Measurements from ENCODE around the gene GIMAP2.

The GIMAP2 gene

DNA sequence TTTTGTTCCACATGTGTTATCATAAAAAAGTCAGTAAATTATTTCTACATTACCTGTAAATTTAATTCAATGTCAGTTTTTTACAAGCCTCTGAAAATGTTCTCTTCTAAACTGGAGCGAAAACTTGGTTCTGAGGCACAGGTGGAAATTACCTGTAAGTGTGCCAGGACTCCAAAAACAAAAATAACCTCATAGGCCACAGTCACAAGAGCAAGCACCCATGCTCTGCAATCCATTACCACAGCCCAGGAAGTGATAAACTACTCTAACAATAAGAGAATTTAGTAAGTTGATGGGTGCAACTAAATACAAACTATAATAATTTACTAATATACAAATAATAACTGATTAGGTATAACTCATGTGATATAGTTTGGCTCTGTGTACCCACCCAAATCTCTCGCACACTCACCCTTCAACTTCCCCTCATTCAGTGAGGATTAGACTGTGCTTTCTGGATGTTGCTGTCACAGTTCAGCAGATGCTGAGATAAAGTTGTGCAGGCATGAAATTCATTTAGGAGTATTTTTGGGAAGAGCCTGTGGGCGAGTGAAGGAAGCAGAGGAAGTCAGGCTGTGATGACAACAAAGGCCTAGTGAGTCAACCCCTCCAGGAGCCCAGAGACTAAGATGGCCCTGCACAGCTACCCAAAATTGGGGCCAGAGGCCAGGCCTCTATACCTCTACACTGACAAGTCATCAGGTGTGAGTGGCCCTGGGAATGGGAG is 37.0 kb upstream of the GIMAP2 start:
- TF ChIP-seq TCF12 (IDR thresholded peaks at IDR 0.05; ENCODE audit: low read depth) = no peak
- no peak for TF ChIP-seq NFIC (IDR thresholded peaks at IDR 0.05)
- TF ChIP-seq TAF1 (IDR thresholded peaks at IDR 0.05; ENCODE audit: low read depth) = no peak
- no peak for TF ChIP-seq TEAD4 (IDR thresholded peaks at IDR 0.05)
- TF ChIP-seq EGR1 (IDR thresholded peaks at IDR 0.05) = no peak
- TF ChIP-seq YY1 (IDR thresholded peaks at IDR 0.05; ENCODE audit: low read depth) = no peak
- TF ChIP-seq ZBTB7A (IDR thresholded peaks at IDR 0.05; ENCODE audit: low read depth) = no peak
- no peak for TF ChIP-seq CEBPB (IDR thresholded peaks at IDR 0.05)
- TF ChIP-seq FOXM1 (IDR thresholded peaks at IDR 0.05; ENCODE audit: borderline replicate concordance, low read depth) = no peak
- TF ChIP-seq, protein P1, sequence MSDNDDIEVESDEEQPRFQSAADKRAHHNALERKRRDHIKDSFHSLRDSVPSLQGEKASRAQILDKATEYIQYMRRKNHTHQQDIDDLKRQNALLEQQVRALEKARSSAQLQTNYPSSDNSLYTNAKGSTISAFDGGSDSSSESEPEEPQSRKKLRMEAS (IDR thresholded peaks at IDR 0.05) = no peak
- TF ChIP-seq, protein P2, sequence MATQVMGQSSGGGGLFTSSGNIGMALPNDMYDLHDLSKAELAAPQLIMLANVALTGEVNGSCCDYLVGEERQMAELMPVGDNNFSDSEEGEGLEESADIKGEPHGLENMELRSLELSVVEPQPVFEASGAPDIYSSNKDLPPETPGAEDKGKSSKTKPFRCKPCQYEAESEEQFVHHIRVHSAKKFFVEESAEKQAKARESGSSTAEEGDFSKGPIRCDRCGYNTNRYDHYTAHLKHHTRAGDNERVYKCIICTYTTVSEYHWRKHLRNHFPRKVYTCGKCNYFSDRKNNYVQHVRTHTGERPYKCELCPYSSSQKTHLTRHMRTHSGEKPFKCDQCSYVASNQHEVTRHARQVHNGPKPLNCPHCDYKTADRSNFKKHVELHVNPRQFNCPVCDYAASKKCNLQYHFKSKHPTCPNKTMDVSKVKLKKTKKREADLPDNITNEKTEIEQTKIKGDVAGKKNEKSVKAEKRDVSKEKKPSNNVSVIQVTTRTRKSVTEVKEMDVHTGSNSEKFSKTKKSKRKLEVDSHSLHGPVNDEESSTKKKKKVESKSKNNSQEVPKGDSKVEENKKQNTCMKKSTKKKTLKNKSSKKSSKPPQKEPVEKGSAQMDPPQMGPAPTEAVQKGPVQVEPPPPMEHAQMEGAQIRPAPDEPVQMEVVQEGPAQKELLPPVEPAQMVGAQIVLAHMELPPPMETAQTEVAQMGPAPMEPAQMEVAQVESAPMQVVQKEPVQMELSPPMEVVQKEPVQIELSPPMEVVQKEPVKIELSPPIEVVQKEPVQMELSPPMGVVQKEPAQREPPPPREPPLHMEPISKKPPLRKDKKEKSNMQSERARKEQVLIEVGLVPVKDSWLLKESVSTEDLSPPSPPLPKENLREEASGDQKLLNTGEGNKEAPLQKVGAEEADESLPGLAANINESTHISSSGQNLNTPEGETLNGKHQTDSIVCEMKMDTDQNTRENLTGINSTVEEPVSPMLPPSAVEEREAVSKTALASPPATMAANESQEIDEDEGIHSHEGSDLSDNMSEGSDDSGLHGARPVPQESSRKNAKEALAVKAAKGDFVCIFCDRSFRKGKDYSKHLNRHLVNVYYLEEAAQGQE (IDR thresholded peaks at IDR 0.05; ENCODE audit: low read depth) = no peak
- TF ChIP-seq EP300 (IDR thresholded peaks at IDR 0.05; ENCODE audit: borderline replicate concordance) = no peak
- no peak for TF ChIP-seq RAD21 (IDR thresholded peaks at IDR 0.05; ENCODE audit: low read depth)
- TF ChIP-seq CREB1 (IDR thresholded peaks at IDR 0.05; ENCODE audit: low read depth) = no peak

DNA sequence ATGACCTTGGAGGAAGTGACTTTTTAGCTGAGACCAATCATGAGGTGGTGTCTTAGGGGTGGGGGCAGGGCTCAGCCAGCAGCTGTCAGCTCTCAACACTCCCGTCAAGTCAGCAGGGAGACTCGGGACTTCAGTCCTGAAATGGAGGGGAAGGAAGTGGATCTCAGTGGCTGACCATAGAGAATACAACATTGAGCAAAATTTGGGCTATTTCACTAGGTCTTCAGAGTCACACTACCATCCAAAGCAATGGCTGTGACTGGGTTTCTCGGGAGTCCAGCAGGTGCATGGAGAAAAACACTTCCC is 36.5 kb upstream of the GIMAP2 start:
- TF ChIP-seq TEAD4 (IDR thresholded peaks at IDR 0.05) = no peak
- no peak for TF ChIP-seq RAD21 (IDR thresholded peaks at IDR 0.05; ENCODE audit: low read depth)
- TF ChIP-seq TAF1 (IDR thresholded peaks at IDR 0.05; ENCODE audit: low read depth) = no peak
- TF ChIP-seq FOXM1 (IDR thresholded peaks at IDR 0.05; ENCODE audit: borderline replicate concordance, low read depth) = no peak
- no peak for TF ChIP-seq CEBPB (IDR thresholded peaks at IDR 0.05)
- TF ChIP-seq EP300 (IDR thresholded peaks at IDR 0.05; ENCODE audit: borderline replicate concordance) = no peak
- TF ChIP-seq YY1 (IDR thresholded peaks at IDR 0.05; ENCODE audit: low read depth) = no peak
- TF ChIP-seq, protein P3, sequence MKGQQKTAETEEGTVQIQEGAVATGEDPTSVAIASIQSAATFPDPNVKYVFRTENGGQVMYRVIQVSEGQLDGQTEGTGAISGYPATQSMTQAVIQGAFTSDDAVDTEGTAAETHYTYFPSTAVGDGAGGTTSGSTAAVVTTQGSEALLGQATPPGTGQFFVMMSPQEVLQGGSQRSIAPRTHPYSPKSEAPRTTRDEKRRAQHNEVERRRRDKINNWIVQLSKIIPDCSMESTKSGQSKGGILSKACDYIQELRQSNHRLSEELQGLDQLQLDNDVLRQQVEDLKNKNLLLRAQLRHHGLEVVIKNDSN (IDR thresholded peaks at IDR 0.05) = no peak
- no peak for TF ChIP-seq CREB1 (IDR thresholded peaks at IDR 0.05; ENCODE audit: low read depth)

DNA sequence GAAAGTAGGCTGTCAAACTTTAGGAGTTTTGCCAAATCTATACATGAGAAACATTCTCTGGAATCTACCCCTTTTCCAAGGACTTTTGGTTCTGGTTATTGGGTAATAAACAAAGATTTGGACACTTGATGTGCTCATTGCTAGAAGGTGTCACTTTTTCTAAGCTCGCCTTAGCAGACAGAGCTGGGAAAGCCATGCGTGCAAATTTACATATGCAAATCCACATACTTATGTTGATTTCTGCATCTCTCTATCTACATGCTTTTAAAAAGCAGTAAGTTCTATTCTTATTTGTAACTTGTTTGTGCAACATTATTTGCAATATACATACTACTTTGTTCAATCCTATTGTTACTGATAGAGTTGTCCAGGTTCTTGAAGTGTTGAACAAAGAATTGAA is 30.8 kb upstream of the GIMAP2 start:
- TF ChIP-seq, protein P3 (IDR thresholded peaks at IDR 0.05) = no peak
- TF ChIP-seq ZBTB7A (IDR thresholded peaks at IDR 0.05; ENCODE audit: low read depth) (no peak), NFIC (IDR thresholded peaks at IDR 0.05) (no peak), EGR1 (IDR thresholded peaks at IDR 0.05) (no peak), RAD21 (IDR thresholded peaks at IDR 0.05; ENCODE audit: low read depth) (no peak), TAF1 (IDR thresholded peaks at IDR 0.05; ENCODE audit: low read depth) (no peak), CEBPB (IDR thresholded peaks at IDR 0.05) (no peak), CREB1 (IDR thresholded peaks at IDR 0.05; ENCODE audit: low read depth) (no peak), EP300 (IDR thresholded peaks at IDR 0.05; ENCODE audit: borderline replicate concordance) (no peak), TEAD4 (IDR thresholded peaks at IDR 0.05) (no peak), TCF12 (IDR thresholded peaks at IDR 0.05; ENCODE audit: low read depth) (no peak), YY1 (IDR thresholded peaks at IDR 0.05; ENCODE audit: low read depth) (no peak), FOXM1 (IDR thresholded peaks at IDR 0.05; ENCODE audit: borderline replicate concordance, low read depth) (no peak)
- TF ChIP-seq, protein P2 (IDR thresholded peaks at IDR 0.05; ENCODE audit: low read depth) = no peak
- TF ChIP-seq, protein P1 (IDR thresholded peaks at IDR 0.05) = no peak

DNA sequence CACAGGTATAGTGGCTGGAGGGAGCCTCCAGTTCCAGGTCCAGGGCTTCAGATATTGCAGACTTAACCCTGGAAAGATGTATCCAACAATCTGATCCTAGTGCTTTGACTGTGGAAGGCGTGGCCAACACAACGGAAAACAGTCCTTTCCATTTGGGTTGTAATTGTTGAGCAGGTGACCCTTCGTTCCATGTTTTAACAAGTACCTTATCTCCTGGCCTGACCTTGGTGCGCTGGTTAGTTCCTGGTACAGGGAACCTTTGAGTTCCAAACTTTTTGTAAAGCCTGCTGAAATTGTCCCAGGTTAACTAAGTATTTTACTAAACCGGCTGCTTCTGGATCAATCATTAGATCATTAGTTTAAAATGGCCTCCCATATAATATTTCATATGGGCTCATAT is 29.5 kb upstream of the GIMAP2 start:
- TF ChIP-seq CEBPB (IDR thresholded peaks at IDR 0.05) (no peak), RAD21 (IDR thresholded peaks at IDR 0.05; ENCODE audit: low read depth) (no peak), EP300 (IDR thresholded peaks at IDR 0.05; ENCODE audit: borderline replicate concordance) (no peak)
- TF ChIP-seq, protein P2 (IDR thresholded peaks at IDR 0.05; ENCODE audit: low read depth) = no peak
